ENCODE measurements around the gene CHRNA1. TPM values are rescaled to one million over a fixed set of nuclear protein-coding genes. Genes with fewer than 3 reads are reported as not detected.

CHRNA1 gene
- total and polyA plus RNA-seq, 2 of the 13 experiments (the other 11 are each of a cell fraction or from before 2014, with no cell fraction given), result not detected

DNA sequence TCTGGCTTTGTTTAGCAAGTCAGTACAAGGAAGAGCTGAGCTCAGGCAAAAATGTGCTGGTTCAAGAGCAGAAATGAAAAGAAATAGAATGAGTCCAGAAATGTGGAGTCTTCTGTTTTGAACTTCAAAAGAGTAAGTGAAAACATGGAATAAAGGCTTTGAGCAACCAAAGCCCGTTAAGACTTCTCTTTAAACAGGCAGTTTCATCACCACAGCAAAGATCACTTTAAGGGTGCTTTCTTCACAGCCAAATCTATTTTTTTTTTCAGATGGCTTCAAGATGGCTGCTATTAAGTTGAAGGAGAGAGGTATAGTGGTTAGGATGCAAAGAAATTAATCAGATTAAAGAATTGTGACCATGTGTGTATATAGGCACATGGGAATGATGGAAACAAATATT is 2.0 kb upstream of the CHRNA1 start (continued):
- TF ChIP-seq HOXA7 (CRISPR knock-in tag; IDR thresholded peaks at IDR 0.05), result no peak
- TF ChIP-seq, protein P1, sequence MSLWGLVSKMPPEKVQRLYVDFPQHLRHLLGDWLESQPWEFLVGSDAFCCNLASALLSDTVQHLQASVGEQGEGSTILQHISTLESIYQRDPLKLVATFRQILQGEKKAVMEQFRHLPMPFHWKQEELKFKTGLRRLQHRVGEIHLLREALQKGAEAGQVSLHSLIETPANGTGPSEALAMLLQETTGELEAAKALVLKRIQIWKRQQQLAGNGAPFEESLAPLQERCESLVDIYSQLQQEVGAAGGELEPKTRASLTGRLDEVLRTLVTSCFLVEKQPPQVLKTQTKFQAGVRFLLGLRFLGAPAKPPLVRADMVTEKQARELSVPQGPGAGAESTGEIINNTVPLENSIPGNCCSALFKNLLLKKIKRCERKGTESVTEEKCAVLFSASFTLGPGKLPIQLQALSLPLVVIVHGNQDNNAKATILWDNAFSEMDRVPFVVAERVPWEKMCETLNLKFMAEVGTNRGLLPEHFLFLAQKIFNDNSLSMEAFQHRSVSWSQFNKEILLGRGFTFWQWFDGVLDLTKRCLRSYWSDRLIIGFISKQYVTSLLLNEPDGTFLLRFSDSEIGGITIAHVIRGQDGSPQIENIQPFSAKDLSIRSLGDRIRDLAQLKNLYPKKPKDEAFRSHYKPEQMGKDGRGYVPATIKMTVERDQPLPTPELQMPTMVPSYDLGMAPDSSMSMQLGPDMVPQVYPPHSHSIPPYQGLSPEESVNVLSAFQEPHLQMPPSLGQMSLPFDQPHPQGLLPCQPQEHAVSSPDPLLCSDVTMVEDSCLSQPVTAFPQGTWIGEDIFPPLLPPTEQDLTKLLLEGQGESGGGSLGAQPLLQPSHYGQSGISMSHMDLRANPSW (CRISPR knock-in tag; IDR thresholded peaks at IDR 0.05; ENCODE audit: borderline replicate concordance), result no peak
- TF ChIP-seq TMF1 (CRISPR knock-in tag; IDR thresholded peaks at IDR 0.05; ENCODE audit: low read depth), result no peak
- TF ChIP-seq ZNF234 (CRISPR knock-in tag; conservative IDR thresholded peaks at IDR 0.05), result no peak

DNA sequence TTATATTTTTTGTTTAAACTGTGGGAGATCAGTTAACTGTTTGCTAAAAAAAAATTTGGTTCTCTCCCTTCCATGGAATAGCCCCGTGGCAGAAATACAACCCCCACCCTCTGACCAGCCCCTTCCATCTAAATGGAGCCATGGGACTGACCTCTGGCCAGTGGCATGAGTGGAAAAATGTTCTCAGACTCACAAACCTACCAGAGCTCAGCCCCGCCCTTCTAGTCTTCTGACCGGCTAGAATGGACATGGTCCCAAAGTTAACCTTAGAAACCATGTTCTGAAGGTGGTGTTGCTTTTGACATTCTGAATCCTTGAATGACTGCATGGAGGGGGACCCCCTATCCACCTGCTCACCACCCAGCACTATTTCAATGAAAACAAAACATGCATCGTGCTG is 1.3 kb upstream of the CHRNA1 start:
- BruUV-seq (replicated peaks), result no TSS peak
- intact Hi-C loops (cut with micrococcal nuclease; ENCODE audit: unreplicated experiment), result no loop called here
- CTCF ChIA-PET (ENCODE audit: low intra/inter-chr PET ratio, low total read pairs), result no interaction called here
- peaks cover 0 to 16% of the 10 kb centered on the region in 2 experiments; a peak in 1 of 5 replicates for H3K27me3 ChIP-seq (ENCODE audit: control insufficient read depth in 1 of 2, insufficient read depth in 2 of 2, low read length in 2 of 2)
- in situ Hi-C loops (cut with HindIII; ENCODE audit: extremely low pct_ligation_motif_present, low pct_unique_long_range_greater_than_20kb), result no loop called here
- no peak overlapping the region for H2AFZ ChIP-seq (ENCODE audit: low read length)
- no peak overlapping the region for H3K4me2 ChIP-seq (ENCODE audit: low read depth, low read length)
- no peaks in the 10 kb centered on the region for H4K20me1 ChIP-seq (ENCODE audit: insufficient read depth, low read length)
- no peak overlapping the region for H3K27ac ChIP-seq (ENCODE audit: extremely low read length, insufficient read depth, low read length)
- H3K9ac ChIP-seq (ENCODE audit: insufficient read depth, low read depth, low read length), result no peak overlapping the region
- FAIRE-seq (no peak), DNase-seq (ENCODE audit: low spot score) (no peak), ATAC-seq (no peak)
- no peak overlapping the region for H3K4me3 ChIP-seq (replicated peaks in 1 of 3; ENCODE audit: insufficient read depth in 1 of 3, low read depth in 2 of 3, low read length in 3 of 3)
- WGBS (ENCODE audit: low lambda C conversion rate), result 10% methylated on average over 4 of the region's 4 CpGs
- no peaks in the 10 kb centered on the region for H3K9me3 ChIP-seq (ENCODE audit: low read length)
- no peaks in the 10 kb centered on the region for H3K36me3 ChIP-seq (replicated peaks in 1 of 2; ENCODE audit: control insufficient read depth in 1 of 2, insufficient read depth in 2 of 2, low read length in 2 of 2)
- TF ChIP-seq ZNF644 (CRISPR knock-in tag; IDR thresholded peaks at IDR 0.05; ENCODE audit: low read depth) (no peak), TRIM24 (CRISPR knock-in tag; IDR thresholded peaks at IDR 0.05) (no peak), ZNF543 (CRISPR knock-in tag; IDR thresholded peaks at IDR 0.05) (no peak), ASH2L (IDR thresholded peaks at IDR 0.05; ENCODE audit: insufficient read length, low read depth, low read length) (no peak), ZNF230 (CRISPR knock-in tag; IDR thresholded peaks at IDR 0.05) (no peak)
- TF ChIP-seq, protein P2, sequence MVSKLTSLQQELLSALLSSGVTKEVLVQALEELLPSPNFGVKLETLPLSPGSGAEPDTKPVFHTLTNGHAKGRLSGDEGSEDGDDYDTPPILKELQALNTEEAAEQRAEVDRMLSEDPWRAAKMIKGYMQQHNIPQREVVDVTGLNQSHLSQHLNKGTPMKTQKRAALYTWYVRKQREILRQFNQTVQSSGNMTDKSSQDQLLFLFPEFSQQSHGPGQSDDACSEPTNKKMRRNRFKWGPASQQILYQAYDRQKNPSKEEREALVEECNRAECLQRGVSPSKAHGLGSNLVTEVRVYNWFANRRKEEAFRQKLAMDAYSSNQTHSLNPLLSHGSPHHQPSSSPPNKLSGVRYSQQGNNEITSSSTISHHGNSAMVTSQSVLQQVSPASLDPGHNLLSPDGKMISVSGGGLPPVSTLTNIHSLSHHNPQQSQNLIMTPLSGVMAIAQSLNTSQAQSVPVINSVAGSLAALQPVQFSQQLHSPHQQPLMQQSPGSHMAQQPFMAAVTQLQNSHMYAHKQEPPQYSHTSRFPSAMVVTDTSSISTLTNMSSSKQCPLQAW (CRISPR knock-in tag; IDR thresholded peaks at IDR 0.05), result no peak
- TF ChIP-seq, protein P3, sequence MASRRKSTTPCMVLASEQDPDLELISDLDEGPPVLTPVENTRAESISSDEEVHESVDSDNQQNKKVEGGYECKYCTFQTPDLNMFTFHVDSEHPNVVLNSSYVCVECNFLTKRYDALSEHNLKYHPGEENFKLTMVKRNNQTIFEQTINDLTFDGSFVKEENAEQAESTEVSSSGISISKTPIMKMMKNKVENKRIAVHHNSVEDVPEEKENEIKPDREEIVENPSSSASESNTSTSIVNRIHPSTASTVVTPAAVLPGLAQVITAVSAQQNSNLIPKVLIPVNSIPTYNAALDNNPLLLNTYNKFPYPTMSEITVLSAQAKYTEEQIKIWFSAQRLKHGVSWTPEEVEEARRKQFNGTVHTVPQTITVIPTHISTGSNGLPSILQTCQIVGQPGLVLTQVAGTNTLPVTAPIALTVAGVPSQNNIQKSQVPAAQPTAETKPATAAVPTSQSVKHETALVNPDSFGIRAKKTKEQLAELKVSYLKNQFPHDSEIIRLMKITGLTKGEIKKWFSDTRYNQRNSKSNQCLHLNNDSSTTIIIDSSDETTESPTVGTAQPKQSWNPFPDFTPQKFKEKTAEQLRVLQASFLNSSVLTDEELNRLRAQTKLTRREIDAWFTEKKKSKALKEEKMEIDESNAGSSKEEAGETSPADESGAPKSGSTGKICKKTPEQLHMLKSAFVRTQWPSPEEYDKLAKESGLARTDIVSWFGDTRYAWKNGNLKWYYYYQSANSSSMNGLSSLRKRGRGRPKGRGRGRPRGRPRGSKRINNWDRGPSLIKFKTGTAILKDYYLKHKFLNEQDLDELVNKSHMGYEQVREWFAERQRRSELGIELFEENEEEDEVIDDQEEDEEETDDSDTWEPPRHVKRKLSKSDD (CRISPR knock-in tag; IDR thresholded peaks at IDR 0.05; ENCODE audit: low read depth), result no peak
- no peaks in the 10 kb centered on the region for H3K79me2 ChIP-seq (ENCODE audit: insufficient read depth, low read length)
- POLR2A ChIA-PET, result no interaction called here
- no peaks in the 10 kb centered on the region for H3K4me1 ChIP-seq (ENCODE audit: insufficient read depth, low read length)
